HG02763 (cell line): ENCODE measurements around the gene HSD3B2.
"Not testable (repeated sequence)": the region's sequence is repeated elsewhere in the genome, so short reads cannot be mapped to it uniquely, and the experiment has no call there.

ENCODE experiments used
- ATAC-seq: cut with Tn5 transposase; IDR thresholded peaks from one replicate; pipeline ENCODE4 v1.9.1; 2021; ENCODE audit warnings: mild to moderate bottlenecking, moderate library complexity; ENCODE audit not compliant: unreplicated experiment

The HSD3B2 gene

GRCh38 chr1:119414950-119415349, at the start of gene HSD3B2:
TSS of gene HSD3B2 (plus strand) at chr1:119415150. CDS start at chr1:119415420, 270 bp downstream.
- no peak for ATAC-seq

GRCh38 chr1:119366424-119366823, 48.5 kb upstream of the HSD3B2 start:
- peak; percentile 79 for ATAC-seq

- ATAC-seq: no peak
Observed at GRCh38 chr1:119367432-119368124, 47.4 kb upstream of the HSD3B2 start.

DNA sequence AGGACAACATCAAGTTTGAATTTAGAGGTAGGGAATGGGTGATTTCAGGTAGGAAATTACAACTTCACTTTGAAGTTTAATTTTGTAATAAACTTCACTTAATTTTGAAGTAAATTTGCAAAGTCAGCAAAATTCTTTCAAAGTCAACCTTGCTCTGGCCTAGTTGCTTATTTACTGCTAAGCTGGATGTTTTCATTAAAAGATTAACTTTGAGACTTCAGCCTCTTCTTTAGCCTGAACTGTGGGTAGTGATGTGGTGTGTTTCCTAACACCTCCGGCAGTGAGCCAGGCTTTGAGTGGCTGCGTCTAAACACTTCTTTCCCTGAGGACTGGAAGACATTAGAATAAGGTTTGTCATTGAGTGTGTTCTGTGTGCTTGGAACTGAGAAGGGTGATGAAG, 46.4 kb upstream of the HSD3B2 start, which contains the start of gene HAO2:
TSS of gene HAO2 (plus strand) at position 232 of the 400 bp plus-strand sequence. CDS start 12,301 bp downstream, outside the sequence.
- no peak for ATAC-seq

- no peak for ATAC-seq
Observed at GRCh38 chr1:119370748-119371147, 44.2 kb upstream of the HSD3B2 start.

- ATAC-seq: no peak
Observed at GRCh38 chr1:119371815-119372214, 43.1 kb upstream of the HSD3B2 start.

DNA sequence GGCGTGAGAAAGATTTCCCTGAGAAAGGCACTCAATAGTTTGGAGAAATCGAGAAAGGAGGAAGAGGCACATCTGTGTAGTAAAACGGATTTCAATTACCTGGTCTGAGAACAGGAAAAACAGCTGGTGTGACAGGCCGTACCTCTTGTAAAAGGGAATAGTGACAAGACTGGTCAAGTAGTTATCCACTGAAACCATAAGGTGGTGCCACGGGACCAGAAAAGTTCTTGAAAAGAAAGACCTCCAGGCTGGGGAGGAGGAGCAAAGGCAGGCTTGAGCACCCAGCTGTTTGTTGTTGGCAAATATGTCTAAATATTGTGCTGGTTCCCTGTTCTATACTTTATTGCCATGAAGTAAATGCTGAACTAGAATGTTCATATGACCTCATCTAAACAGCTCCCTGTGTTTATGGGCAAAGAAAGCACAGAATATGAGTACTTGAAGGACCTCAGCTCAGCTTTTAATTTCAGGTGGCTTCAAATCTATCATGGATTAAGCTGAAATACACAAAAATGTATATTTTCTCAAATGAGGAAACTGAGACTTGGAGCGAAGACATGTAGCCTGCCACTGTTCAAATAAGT, 42.4 kb upstream of the HSD3B2 start:
- peak; percentile 63 for ATAC-seq

DNA sequence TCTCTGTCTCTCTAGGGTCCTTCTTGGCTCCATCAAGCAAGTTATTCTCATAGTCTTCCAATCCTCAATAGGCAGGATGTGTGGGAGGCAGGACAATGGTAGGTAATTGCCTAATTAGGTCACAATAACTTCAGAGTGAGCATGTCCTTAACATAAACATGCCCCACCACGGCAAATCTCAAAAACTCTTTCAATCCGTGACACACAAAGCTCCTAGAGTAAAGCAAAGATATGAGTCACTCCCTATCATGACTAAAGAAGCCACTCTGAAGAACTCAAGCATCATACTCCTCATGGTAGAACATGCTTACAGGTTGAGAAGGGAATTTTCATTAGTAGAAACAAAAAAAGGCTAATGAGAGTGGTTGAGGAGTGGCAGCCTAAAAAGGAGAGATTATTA, 41.5 kb upstream of the HSD3B2 start:
- no peak for ATAC-seq

GRCh38 chr1:119374208-119374874, 40.6 kb upstream of the HSD3B2 start:
- ATAC-seq: no peak

DNA sequence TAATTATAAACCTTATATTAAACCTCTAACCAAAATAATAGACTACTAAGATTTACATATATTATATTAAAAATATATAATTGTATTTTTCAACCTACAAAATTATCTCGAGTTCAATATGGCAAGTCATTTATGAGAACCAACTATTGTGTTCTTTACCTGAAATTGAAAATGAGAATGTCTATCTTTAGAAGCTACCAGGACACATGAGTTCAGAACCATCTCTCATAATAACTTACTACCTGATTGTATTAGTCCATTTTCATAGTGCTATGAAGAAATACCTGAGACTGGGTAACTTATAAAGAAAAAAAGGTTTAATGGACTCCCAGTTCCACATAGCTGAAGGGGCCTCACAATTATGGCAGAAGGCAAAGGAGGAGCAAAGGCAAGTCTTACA, 39.6 kb upstream of the HSD3B2 start:
- ATAC-seq: no peak

GRCh38 chr1:119376594-119376993, 38.4 kb upstream of the HSD3B2 start:
- no peak for ATAC-seq

- not testable (repeated sequence) for ATAC-seq
Observed at GRCh38 chr1:119377594-119377993, 37.4 kb upstream of the HSD3B2 start.

GRCh38 chr1:119379117-119379516, 35.8 kb upstream of the HSD3B2 start:
- ATAC-seq: no peak

DNA sequence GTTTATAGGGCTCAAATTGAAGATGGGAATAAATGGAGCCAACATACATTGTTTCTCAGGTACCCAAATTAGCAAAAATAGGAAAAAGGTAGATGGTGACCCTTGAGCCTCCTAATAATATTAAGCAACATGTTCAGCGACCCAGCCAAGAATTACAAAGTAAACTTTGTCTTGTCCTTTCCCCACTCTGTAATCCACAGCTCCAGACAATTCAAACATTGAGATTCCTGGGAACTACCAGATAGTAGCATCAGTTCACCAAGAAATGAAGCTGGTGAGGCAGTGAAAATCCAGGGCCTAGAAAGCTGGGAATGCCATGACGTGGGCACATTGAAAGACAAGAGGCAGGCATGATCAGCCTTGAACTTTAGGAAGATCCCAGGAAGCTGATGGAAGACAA, 34.6 kb upstream of the HSD3B2 start:
- ATAC-seq: no peak

DNA sequence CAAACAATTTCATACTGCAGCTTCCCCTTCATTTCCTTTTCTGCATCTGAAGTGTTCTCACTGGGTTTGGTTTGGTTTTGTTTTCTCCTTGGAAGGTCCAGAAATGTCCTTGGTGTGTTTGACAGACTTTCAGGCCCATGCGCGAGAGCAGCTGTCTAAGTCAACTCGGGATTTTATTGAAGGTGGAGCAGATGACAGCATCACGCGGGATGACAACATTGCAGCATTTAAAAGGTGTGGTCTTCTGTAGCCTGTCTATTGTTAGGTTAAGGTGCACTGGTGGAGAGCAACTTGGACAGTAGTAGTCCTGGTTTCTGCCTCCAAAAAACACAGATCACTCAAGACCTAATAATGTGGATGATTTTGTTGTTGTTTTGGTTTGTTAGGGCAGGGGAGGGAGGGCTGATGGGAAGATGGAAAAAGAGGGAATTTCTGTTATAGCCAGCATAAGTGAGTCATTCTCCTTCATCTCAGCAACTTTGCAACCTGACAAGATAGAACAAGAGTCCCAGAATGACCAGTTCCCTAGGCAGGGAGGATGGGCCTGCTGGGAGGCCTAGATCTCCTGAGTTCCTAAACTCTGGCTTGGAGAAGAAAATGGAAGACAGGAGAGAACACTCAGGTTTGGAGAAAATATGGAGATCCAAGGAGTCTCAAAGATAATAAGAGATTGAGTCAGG, 33.8 kb upstream of the HSD3B2 start:
- no peak for ATAC-seq

DNA sequence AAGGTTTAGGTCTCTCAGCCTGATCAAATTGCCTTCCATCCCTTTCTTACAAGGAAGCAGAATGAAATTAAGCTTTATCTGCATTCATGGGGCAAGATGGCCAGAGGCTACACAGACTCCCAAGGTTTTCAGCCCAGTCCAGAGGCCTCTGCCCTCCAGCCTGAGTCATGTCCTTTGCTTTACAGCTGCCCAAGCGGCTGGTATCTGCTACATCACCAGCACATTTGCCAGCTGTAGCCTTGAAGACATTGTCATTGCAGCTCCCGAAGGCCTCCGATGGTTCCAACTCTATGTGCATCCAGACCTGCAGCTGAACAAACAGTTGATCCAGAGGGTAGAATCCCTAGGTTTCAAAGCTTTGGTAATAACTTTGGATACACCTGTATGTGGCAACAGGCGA, 30.4 kb upstream of the HSD3B2 start:
- ATAC-seq: no peak

- no peak for ATAC-seq
Observed at GRCh38 chr1:119385650-119386049, 29.3 kb upstream of the HSD3B2 start.

DNA sequence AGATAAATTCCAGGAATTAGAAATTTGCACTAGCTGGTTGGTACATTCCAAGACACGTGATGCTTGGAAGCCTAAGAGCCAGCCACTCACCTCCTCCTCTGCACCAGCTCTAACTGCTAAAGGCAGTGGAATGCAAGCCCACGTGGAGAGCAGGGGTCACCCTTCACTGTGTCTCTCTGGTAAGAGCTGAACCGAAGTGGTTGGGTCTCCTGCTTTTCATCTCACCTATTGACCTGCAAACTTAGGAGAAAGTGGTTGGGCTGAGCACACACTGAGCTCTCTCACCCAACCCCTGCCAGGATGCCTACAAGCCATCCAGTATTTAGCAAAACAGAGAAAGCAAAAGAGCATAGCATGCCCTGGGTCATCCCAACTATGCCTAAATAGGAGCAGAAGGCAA, 27.1 kb upstream of the HSD3B2 start:
- no peak for ATAC-seq

GRCh38 chr1:119388450-119388849, 26.5 kb upstream of the HSD3B2 start:
- ATAC-seq: no peak

DNA sequence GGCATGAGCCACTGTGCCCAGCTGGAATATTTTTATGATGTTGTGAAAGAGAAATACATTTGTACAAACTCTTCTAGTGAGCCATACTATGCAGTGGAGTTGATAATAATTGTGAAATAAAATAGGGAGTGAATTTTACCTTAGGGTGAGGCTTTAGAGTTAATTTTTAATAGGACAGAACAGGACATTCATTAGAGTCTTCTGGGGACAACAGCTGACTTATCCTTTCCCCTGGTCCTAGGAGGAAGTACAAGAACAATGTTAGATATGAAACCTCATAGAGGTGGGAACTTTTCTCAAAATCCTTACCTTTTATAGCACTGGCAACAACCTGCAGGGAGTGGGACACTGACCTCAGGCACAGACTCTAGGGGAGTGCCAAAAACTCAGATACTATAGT, 24.4 kb upstream of the HSD3B2 start:
- ATAC-seq: no peak

DNA sequence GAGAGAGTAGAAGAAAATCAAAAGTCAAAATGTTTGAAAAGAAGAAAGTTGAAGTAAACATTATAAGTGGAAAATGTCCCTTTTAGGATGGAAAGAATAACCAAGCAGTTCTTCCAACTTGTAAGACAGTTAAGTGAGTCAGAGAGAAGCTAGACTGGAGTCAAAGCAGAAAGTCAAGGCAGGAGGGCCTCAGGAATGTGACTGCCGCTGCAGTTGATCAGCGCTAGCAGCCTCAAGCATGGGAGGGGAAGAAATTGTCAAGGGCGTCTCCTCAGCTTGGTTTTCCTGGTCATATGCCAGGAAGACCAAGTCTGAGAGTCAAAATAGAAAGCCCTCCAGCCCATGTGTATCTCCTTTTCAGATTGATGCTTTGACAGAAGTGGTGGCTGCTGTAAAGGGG, 23.2 kb upstream of the HSD3B2 start:
- no peak for ATAC-seq

GRCh38 chr1:119394085-119394484, 20.9 kb upstream of the HSD3B2 start:
- ATAC-seq: no peak
